Thoracic aorta (tissue), 2 donors: ENCODE data around the gene PDS5A. TPM values are rescaled to one million over a fixed set of nuclear protein-coding genes. Genes with fewer than 3 reads are reported as not detected.

Source experiments
- ATAC-seq: fragments of 150-250 bp; one replicate; pipeline ENCODE4 v1.8.0; 2017; ENCODE audit warnings: low read depth; ENCODE audit not compliant: insufficient number of reproducible peaks, low FRiP score
- DNase-seq: peaks from one replicate; pipeline ENCODE4 v3.0.0-alpha.2; 2020; ENCODE audit warnings: low spot score
- H3K27ac ChIP-seq, 2 donors: fragments of 200-600 bp; sonication (generic); 1 replicate in 1 of 2; 2 replicates in 1 of 2; pipeline ENCODE4 v1.5.1; 2016; ENCODE audit warnings: mild to moderate bottlenecking in 2 of 2, moderate library complexity in 2 of 2
- H3K27me3 ChIP-seq: fragments of 200-600 bp; sonication (generic); replicated peaks from 2 replicates; pipeline ENCODE4 v1.6.0; 2016; ENCODE audit warnings: mild to moderate bottlenecking; ENCODE audit not compliant: insufficient read depth
- H3K36me3 ChIP-seq: fragments of 200-600 bp; sonication (generic); one replicate; pipeline ENCODE4 v1.5.1; 2016
- H3K4me1 ChIP-seq, 2 donors: fragments of 200-600 bp; sonication (generic); 1 replicate in 1 of 2; 2 replicates in 1 of 2; pipeline versions ENCODE4 v1.5.1 to v1.6.0; 2016; ENCODE audit warnings: low read depth in 2 of 2, mild to moderate bottlenecking in 1 of 2; ENCODE audit not compliant: control insufficient read depth in 1 of 2
- H3K4me3 ChIP-seq: fragments of 200-600 bp; sonication (generic); 2 replicates; pipeline ENCODE4 v1.5.1; 2016; ENCODE audit warnings: mild to moderate bottlenecking
- H3K9me3 ChIP-seq: fragments of 200-600 bp; sonication (generic); 2 replicates; pipeline ENCODE4 v1.5.1; 2016
- total RNA-seq, 2 donors: library from RNA; depleted of rRNA; stranded (reverse); fragments of >200 nt; gene quantifications; one replicate each; pipeline versions ENCODE4 v1.1.0 to v1.2.3, GENCODE V29; 2016
- TF ChIP-seq, protein P1 (sequence below): fragments of 200-600 bp; sonication (generic); IDR thresholded peaks from one replicate; pipeline ENCODE4 v1.5.1; 2019; ENCODE audit warnings: antibody characterized with exemption

Gene PDS5A
- total RNA-seq, 2 donors from 2014 or later: 56.3 to 72.4 TPM

GRCh38 chr4:39834269-39834668 is 143.4 kb downstream of the PDS5A start:
- H3K36me3 ChIP-seq: peaks cover 35% of the 10 kb centered on the region
- no peak for ATAC-seq

GRCh38 chr4:39825741-39826231 is 151.9 kb downstream of the PDS5A start:
- H3K27me3 ChIP-seq: no peaks in the 10 kb centered on the region
- ATAC-seq (no peak), DNase-seq (no peak)
- no peaks in the 10 kb centered on the region for H3K9me3 ChIP-seq
- TF ChIP-seq, protein P1, sequence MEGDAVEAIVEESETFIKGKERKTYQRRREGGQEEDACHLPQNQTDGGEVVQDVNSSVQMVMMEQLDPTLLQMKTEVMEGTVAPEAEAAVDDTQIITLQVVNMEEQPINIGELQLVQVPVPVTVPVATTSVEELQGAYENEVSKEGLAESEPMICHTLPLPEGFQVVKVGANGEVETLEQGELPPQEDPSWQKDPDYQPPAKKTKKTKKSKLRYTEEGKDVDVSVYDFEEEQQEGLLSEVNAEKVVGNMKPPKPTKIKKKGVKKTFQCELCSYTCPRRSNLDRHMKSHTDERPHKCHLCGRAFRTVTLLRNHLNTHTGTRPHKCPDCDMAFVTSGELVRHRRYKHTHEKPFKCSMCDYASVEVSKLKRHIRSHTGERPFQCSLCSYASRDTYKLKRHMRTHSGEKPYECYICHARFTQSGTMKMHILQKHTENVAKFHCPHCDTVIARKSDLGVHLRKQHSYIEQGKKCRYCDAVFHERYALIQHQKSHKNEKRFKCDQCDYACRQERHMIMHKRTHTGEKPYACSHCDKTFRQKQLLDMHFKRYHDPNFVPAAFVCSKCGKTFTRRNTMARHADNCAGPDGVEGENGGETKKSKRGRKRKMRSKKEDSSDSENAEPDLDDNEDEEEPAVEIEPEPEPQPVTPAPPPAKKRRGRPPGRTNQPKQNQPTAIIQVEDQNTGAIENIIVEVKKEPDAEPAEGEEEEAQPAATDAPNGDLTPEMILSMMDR: no peak
- H3K4me3 ChIP-seq: no peak overlapping the region
- H3K4me1 ChIP-seq: no peaks in the 10 kb centered on the region
- H3K27ac ChIP-seq: no peak overlapping the region
- H3K36me3 ChIP-seq: peaks cover 4% of the 10 kb centered on the region

More at GRCh38 chr4:39834269-39834668, 143.4 kb downstream of the PDS5A start:
- no peaks in the 10 kb centered on the region for H3K4me1 ChIP-seq
- H3K4me3 ChIP-seq: no peak overlapping the region
- H3K9me3 ChIP-seq: no peaks in the 10 kb centered on the region
- no peaks in the 10 kb centered on the region for H3K27me3 ChIP-seq
- TF ChIP-seq, protein P1: no peak
- no peak overlapping the region for H3K27ac ChIP-seq
- DNase-seq: no peak

- H3K36me3 ChIP-seq: peaks cover 4% of the 10 kb centered on the region
- H3K4me3 ChIP-seq: no peak overlapping the region
- no peak for DNase-seq
- no peaks in the 10 kb centered on the region for H3K27me3 ChIP-seq
- no peaks in the 10 kb centered on the region for H3K9me3 ChIP-seq
- no peak for ATAC-seq
- H3K4me1 ChIP-seq: no peaks in the 10 kb centered on the region
- TF ChIP-seq, protein P1: no peak
- no peak overlapping the region for H3K27ac ChIP-seq
Measured at GRCh38 chr4:39825090-39825489, 152.6 kb downstream of the PDS5A start.

DNA sequence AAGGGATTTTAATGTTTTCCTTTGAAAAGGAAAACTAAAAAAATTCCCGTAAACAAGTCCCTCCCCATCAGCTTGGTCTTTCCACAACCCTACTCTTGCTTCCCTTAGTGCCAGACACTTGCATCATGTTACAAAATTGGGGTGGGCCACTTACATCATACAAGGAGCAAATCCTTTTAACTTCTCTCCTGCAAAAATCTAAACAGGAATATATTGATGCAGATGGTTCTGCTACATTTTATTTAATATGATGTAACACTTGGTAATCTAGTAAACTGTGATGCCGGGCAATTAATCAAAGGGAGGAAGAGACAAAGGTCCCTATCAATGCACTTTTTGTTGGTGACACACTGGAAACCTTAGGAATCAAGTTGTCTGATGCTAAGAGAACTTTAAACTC is 154.5 kb downstream of the PDS5A start:
- Histone ChIP-seq H3K4me3 (no peak overlapping the region), H3K4me1 (no peaks in the 10 kb centered on the region), H3K9me3 (no peaks in the 10 kb centered on the region), H3K27me3 (no peaks in the 10 kb centered on the region), H3K27ac (no peak overlapping the region), H3K36me3 (peaks cover 4% of the 10 kb centered on the region)
- TF ChIP-seq, protein P1: no peak
- DNase-seq: no peak
- ATAC-seq: no peak

DNA sequence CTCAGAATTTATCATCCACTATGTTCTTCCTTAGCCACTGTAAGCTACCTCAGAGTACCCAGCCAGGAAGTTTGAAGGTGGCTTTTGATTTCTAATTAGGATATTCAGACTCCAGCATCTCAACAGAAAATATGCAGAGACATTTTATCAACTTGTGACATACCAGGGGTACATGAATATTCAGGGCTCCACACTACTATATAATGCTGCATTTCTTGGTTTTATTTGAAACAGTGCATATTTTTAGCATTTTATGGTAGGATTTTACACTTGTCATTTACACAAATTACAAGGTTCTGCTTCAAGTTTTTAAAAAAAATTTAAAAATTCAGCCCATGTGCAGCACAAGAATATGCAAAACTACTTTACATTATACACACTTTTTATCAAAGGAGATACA is 155.0 kb downstream of the PDS5A start:
- DNase-seq: no peak
- Histone ChIP-seq H3K9me3 (no peaks in the 10 kb centered on the region), H3K27me3 (no peaks in the 10 kb centered on the region), H3K27ac (no peak overlapping the region), H3K4me3 (no peak overlapping the region), H3K36me3 (peaks cover 4% of the 10 kb centered on the region), H3K4me1 (no peaks in the 10 kb centered on the region)
- ATAC-seq: no peak
- TF ChIP-seq, protein P1: no peak
